Measurements from ENCODE around the gene SYT1. TPM values are rescaled to one million over a fixed set of nuclear protein-coding genes. Genes with fewer than 3 reads are reported as not detected.

SYT1 gene
- total RNA-seq, 2 donors from 2014 or later: 6.1 to 11.5 TPM

- intact Hi-C loops (cut with DNase I): no loop called here
- no peaks in the 10 kb centered on the region for H3K4me1 ChIP-seq (replicated peaks)
- WGBS: 90% methylated on average over 3 of the region's 3 CpGs
These were observed 22.9 kb downstream of the SYT1 start for GRCh38 chr12:78887444-78887843.

GRCh38 chr12:78888568-78888967, 24.0 kb downstream of the SYT1 start:
- TF ChIP-seq CTCF (IDR thresholded peaks at IDR 0.05) (no peak), POLR2AphosphoS5 (IDR thresholded peaks at IDR 0.05) (no peak), POLR2A (IDR thresholded peaks at IDR 0.05) (no peak)
- no peak overlapping the region for H3K4me3 ChIP-seq
- H3K4me1 ChIP-seq (replicated peaks): no peaks in the 10 kb centered on the region
- WGBS: 84% methylated on average over 3 of the region's 3 CpGs
- H3K36me3 ChIP-seq: no peaks in the 10 kb centered on the region
- no peaks in the 10 kb centered on the region for H3K27me3 ChIP-seq (replicated peaks; ENCODE audit: insufficient read depth)
- no peak overlapping the region for H3K27ac ChIP-seq
- no peak for DNase-seq (ENCODE audit: low spot score)
- H3K9me3 ChIP-seq: no peaks in the 10 kb centered on the region
- intact Hi-C loops (cut with DNase I): no loop called here

More at GRCh38 chr12:78887444-78887843, 22.9 kb downstream of the SYT1 start:
- DNase-seq (ENCODE audit: low spot score): no peak
- TF ChIP-seq POLR2AphosphoS5 (IDR thresholded peaks at IDR 0.05) (no peak), POLR2A (IDR thresholded peaks at IDR 0.05) (no peak), CTCF (IDR thresholded peaks at IDR 0.05) (no peak)
- Histone ChIP-seq H3K36me3 (no peaks in the 10 kb centered on the region), H3K27ac (no peak overlapping the region), H3K4me3 (no peak overlapping the region), H3K9me3 (no peaks in the 10 kb centered on the region), H3K27me3 (replicated peaks; ENCODE audit: insufficient read depth) (no peaks in the 10 kb centered on the region)

- TF ChIP-seq POLR2AphosphoS5 (IDR thresholded peaks at IDR 0.05): no peak
- no peak for TF ChIP-seq POLR2A (IDR thresholded peaks at IDR 0.05)
- no peak for TF ChIP-seq CTCF (IDR thresholded peaks at IDR 0.05)
These were observed 27.2 kb downstream of the SYT1 start for GRCh38 chr12:78891646-78892353.

GRCh38 chr12:78898416-78898815, 33.8 kb downstream of the SYT1 start:
- no peak overlapping the region for H3K27ac ChIP-seq
- TF ChIP-seq POLR2AphosphoS5 (IDR thresholded peaks at IDR 0.05) (no peak), CTCF (IDR thresholded peaks at IDR 0.05) (no peak), POLR2A (IDR thresholded peaks at IDR 0.05) (no peak)
- peak; percentile 9 for DNase-seq (ENCODE audit: low spot score)
- H3K27me3 ChIP-seq (replicated peaks; ENCODE audit: insufficient read depth): no peaks in the 10 kb centered on the region
- H3K9me3 ChIP-seq: no peaks in the 10 kb centered on the region
- H3K4me1 ChIP-seq (replicated peaks): no peaks in the 10 kb centered on the region
- WGBS: 47% methylated on average over 1 of the region's 1 CpG
- H3K4me3 ChIP-seq: no peak overlapping the region
- intact Hi-C loops (cut with DNase I): no loop called here
- no peaks in the 10 kb centered on the region for H3K36me3 ChIP-seq

More at GRCh38 chr12:78891646-78892353, 27.2 kb downstream of the SYT1 start:
- Histone ChIP-seq H3K4me1 (replicated peaks) (no peaks in the 10 kb centered on the region), H3K27ac (no peak overlapping the region), H3K9me3 (no peaks in the 10 kb centered on the region), H3K4me3 (no peak overlapping the region), H3K27me3 (replicated peaks; ENCODE audit: insufficient read depth) (no peaks in the 10 kb centered on the region), H3K36me3 (no peaks in the 10 kb centered on the region)
- DNase-seq (ENCODE audit: low spot score): no peak
- intact Hi-C loops (cut with DNase I): no loop called here
- WGBS: 78% methylated on average over 1 of the region's 1 CpG

- no peaks in the 10 kb centered on the region for H3K27me3 ChIP-seq (replicated peaks; ENCODE audit: insufficient read depth)
- TF ChIP-seq POLR2A (IDR thresholded peaks at IDR 0.05): no peak
- no peak for TF ChIP-seq CTCF (IDR thresholded peaks at IDR 0.05)
- no peak for TF ChIP-seq POLR2AphosphoS5 (IDR thresholded peaks at IDR 0.05)
- no peaks in the 10 kb centered on the region for H3K4me1 ChIP-seq (replicated peaks)
- H3K36me3 ChIP-seq: no peaks in the 10 kb centered on the region
- no peak overlapping the region for H3K4me3 ChIP-seq
- no peak for DNase-seq (ENCODE audit: low spot score)
- H3K27ac ChIP-seq: no peak overlapping the region
- intact Hi-C loops (cut with DNase I): no loop called here
- H3K9me3 ChIP-seq: no peaks in the 10 kb centered on the region
- 19% methylated on average over 1 of the region's 1 CpG for WGBS
These were observed 50.3 kb downstream of the SYT1 start for GRCh38 chr12:78914859-78915331.

Measured in prostate gland (tissue), 2 donors.